Astrocyte of the hippocampus (primary cell): Measurements from ENCODE around the gene CRACR2B.

Source experiments
- DNase-seq: peaks from one replicate; pipeline ENCODE4 v3.0.0; 2011; ENCODE audit warnings: low read depth, low spot score

Gene CRACR2B

GRCh38 chr11:810040-810567, 17.6 kb upstream of the CRACR2B start:
- no peak for DNase-seq

GRCh38 chr11:811446-812245, 16.1 kb upstream of the CRACR2B start:
- no peak for DNase-seq

- no peak for DNase-seq
Measured at GRCh38 chr11:812390-812789, 15.3 kb upstream of the CRACR2B start.

- DNase-seq: no peak
Measured at GRCh38 chr11:813072-813455, 14.7 kb upstream of the CRACR2B start.

- DNase-seq: no peak
Measured at GRCh38 chr11:813456-814096, 14.1 kb upstream of the CRACR2B start.

GRCh38 chr11:815675-816432, 11.9 kb upstream of the CRACR2B start:
- no peak for DNase-seq

GRCh38 chr11:816433-816779, 11.3 kb upstream of the CRACR2B start:
- DNase-seq: no peak

GRCh38 chr11:818396-819128, 9.2 kb upstream of the CRACR2B start, which contains the start of gene PNPLA2:
PNPLA2 (plus strand) TSS chr11:818914; CDS start chr11:819719, 805 bp downstream.
- DNase-seq: no peak

- DNase-seq: peak; percentile 95
Measured at GRCh38 chr11:819129-819931, 8.4 kb upstream of the CRACR2B start.

- peak; percentile 80 for DNase-seq
Measured at GRCh38 chr11:819943-820649, 7.6 kb upstream of the CRACR2B start.

- DNase-seq: peak; percentile 82
Measured at GRCh38 chr11:820655-821511, 6.8 kb upstream of the CRACR2B start.

GRCh38 chr11:821512-822371, 6.0 kb upstream of the CRACR2B start:
- no peak for DNase-seq

GRCh38 chr11:823441-824291, 4.1 kb upstream of the CRACR2B start:
- no peak for DNase-seq

GRCh38 chr11:824292-824880, 3.3 kb upstream of the CRACR2B start:
- no peak for DNase-seq

GRCh38 chr11:824942-825341, 2.8 kb upstream of the CRACR2B start:
- no peak for DNase-seq

- no peak for DNase-seq
Measured at GRCh38 chr11:825366-826226, 2.1 kb upstream of the CRACR2B start.
